Activated T-cell treated with anti-CD3 and anti-CD28 coated beads, Interleukin-2, amount 50 U/mL, for 4 hours (primary cell): ENCODE results near the gene AFAP1. TPM values are rescaled to one million over a fixed set of nuclear protein-coding genes. Genes with fewer than 3 reads are reported as not detected.

Experiments used
- ATAC-seq, 2 donors: fragments of 200-7000 bp; cut with Tn5 transposase; one replicate each; pipeline ENCODE4 v1.10.0; 2021
- DNase-seq: peaks from one replicate; pipeline ENCODE4 v3.0.0-alpha.2; 2020
- H3K27me3 Mint-ChIP-seq: one replicate; pipeline ENCODE4 v1.8.0; 2021; ENCODE audit warnings: low read depth, mixed read lengths
- H3K36me3 Mint-ChIP-seq: one replicate; pipeline ENCODE4 v1.8.0; 2022; ENCODE audit warnings: mixed read lengths; ENCODE audit not compliant: insufficient read depth
- H3K4me1 Mint-ChIP-seq: one replicate; pipeline ENCODE4 v1.8.0; 2021; ENCODE audit warnings: low read depth, mixed read lengths
- H3K4me3 Mint-ChIP-seq: one replicate; pipeline ENCODE4 v1.8.0; 2021; ENCODE audit warnings: mild to moderate bottlenecking, moderate library complexity, mixed read lengths
- H3K9me3 Mint-ChIP-seq: one replicate; pipeline ENCODE4 v1.8.0; 2021; ENCODE audit warnings: mixed read lengths
- total RNA-seq, 3 donors: library from RNA; stranded (reverse); gene quantifications; one replicate each; pipeline ENCODE4 v1.2.1, GENCODE V29; 2021

The AFAP1 gene
- total RNA-seq, 3 donors from 2014 or later, result 13.1 to 17.7 (median 14.7) TPM

- H3K9me3 Mint-ChIP-seq, result no peaks in the 10 kb centered on the region
- no peak for ATAC-seq
- no peaks in the 10 kb centered on the region for H3K27me3 Mint-ChIP-seq
- peaks cover 17% of the 10 kb centered on the region for H3K4me1 Mint-ChIP-seq
- H3K4me3 Mint-ChIP-seq, result no peak overlapping the region
- peaks cover 35% of the 10 kb centered on the region for H3K36me3 Mint-ChIP-seq
- no peak for DNase-seq
Measured at GRCh38 chr4:7801001-7801400, 138.7 kb downstream of the AFAP1 start.

DNA sequence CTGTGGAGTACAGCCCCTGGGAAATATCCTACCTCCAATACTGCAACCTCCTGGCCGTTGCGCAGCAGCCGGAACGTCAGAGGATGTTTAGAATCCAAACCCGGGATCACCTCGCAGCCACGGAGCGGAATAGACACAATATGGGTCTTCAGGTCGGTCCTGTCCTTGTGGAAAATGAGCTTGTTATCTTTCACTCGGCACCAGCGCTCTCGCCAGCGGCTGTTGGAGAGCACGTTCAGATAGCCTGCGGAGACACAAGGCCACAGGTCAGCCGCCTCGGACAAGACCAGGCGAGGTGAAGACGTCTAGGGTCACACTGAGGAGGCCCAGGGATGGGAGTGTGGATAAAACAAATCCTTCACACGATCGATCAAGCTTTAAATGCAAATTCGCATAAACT, 139.3 kb downstream of the AFAP1 start:
- no peak for DNase-seq
- Mint-ChIP-seq H3K36me3 (peaks cover 31% of the 10 kb centered on the region), H3K27me3 (no peaks in the 10 kb centered on the region), H3K4me1 (peaks cover 17% of the 10 kb centered on the region), H3K4me3 (no peak overlapping the region), H3K9me3 (no peaks in the 10 kb centered on the region)
- no peak for ATAC-seq

DNA sequence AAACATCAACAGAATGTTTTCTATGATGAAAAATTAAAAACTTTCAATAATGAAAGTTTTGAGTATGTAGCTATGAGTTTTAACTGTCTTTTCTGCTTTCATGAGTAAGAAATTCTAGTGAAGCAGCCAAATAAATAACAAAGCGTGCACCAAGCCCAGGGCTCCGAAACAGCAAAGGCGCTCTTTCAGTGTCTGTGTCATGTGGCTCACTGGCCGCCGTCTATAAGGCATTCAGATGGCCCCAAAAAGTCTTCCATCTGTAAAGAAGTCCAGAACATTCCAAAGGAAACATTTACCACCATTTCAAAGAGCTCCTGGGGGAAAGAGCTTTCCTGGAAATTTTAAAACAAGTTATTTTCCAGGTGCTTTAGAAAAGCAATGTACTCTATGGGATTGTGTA, 139.9 kb downstream of the AFAP1 start:
- peaks cover 17% of the 10 kb centered on the region for H3K4me1 Mint-ChIP-seq
- H3K9me3 Mint-ChIP-seq, result no peaks in the 10 kb centered on the region
- peaks cover 29% of the 10 kb centered on the region for H3K36me3 Mint-ChIP-seq
- H3K4me3 Mint-ChIP-seq, result no peak overlapping the region
- ATAC-seq (no peak), DNase-seq (no peak)
- H3K27me3 Mint-ChIP-seq, result no peaks in the 10 kb centered on the region

- Mint-ChIP-seq H3K4me1 (peaks cover 16% of the 10 kb centered on the region), H3K4me3 (no peak overlapping the region), H3K36me3 (peaks cover 29% of the 10 kb centered on the region), H3K9me3 (no peaks in the 10 kb centered on the region), H3K27me3 (no peaks in the 10 kb centered on the region)
- no peak for ATAC-seq
- DNase-seq, result no peak
Measured at GRCh38 chr4:7799306-7799705, 140.4 kb downstream of the AFAP1 start.

GRCh38 chr4:7798178-7798995, 141.3 kb downstream of the AFAP1 start:
- Mint-ChIP-seq H3K4me1 (peaks cover 13% of the 10 kb centered on the region), H3K4me3 (no peak overlapping the region), H3K27me3 (no peaks in the 10 kb centered on the region), H3K36me3 (peaks cover 30% of the 10 kb centered on the region), H3K9me3 (no peaks in the 10 kb centered on the region)
- DNase-seq (no peak), ATAC-seq (no peak)

- H3K27me3 Mint-ChIP-seq, result no peaks in the 10 kb centered on the region
- ATAC-seq (peak in 1 of 2 donors; percentile 26), DNase-seq (no peak)
- H3K4me3 Mint-ChIP-seq, result no peak overlapping the region
- H3K36me3 Mint-ChIP-seq, result peaks cover 33% of the 10 kb centered on the region
- H3K4me1 Mint-ChIP-seq, result peaks cover 12% of the 10 kb centered on the region
- no peaks in the 10 kb centered on the region for H3K9me3 Mint-ChIP-seq
Measured at GRCh38 chr4:7797330-7797729, 142.3 kb downstream of the AFAP1 start.

GRCh38 chr4:7795983-7796382, 143.7 kb downstream of the AFAP1 start:
- ATAC-seq, result no peak
- peaks cover 35% of the 10 kb centered on the region for H3K36me3 Mint-ChIP-seq

DNA sequence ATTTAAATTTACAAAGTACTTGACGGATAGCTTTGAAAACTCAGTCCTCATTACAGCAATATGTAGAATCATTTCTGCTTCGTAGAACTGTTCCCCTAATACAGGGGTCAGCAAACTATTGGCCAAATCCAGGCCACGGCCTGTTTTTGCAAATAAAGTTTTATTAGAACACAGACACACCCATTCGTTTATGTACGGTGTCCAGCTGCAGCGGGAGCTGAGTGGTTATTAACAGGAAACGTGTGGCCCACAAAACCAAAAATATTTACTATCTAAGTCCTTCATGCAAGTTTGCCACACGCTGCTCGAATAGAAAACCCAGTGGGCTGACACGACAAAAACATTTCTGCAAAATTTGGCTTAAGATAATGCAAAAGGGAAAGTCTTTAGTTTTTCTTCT, 146.5 kb downstream of the AFAP1 start:
- no peaks in the 10 kb centered on the region for H3K9me3 Mint-ChIP-seq
- no peaks in the 10 kb centered on the region for H3K27me3 Mint-ChIP-seq
- no peak overlapping the region for H3K4me3 Mint-ChIP-seq
- H3K36me3 Mint-ChIP-seq, result peaks cover 21% of the 10 kb centered on the region
- DNase-seq, result no peak
- peaks cover 3% of the 10 kb centered on the region for H3K4me1 Mint-ChIP-seq
- ATAC-seq, result no peak

More at GRCh38 chr4:7795983-7796382, 143.7 kb downstream of the AFAP1 start:
- no peak for DNase-seq
- no peaks in the 10 kb centered on the region for H3K9me3 Mint-ChIP-seq
- no peak overlapping the region for H3K4me3 Mint-ChIP-seq
- H3K4me1 Mint-ChIP-seq, result peaks cover 3% of the 10 kb centered on the region
- no peaks in the 10 kb centered on the region for H3K27me3 Mint-ChIP-seq

- Mint-ChIP-seq H3K36me3 (peaks cover 18% of the 10 kb centered on the region), H3K27me3 (no peaks in the 10 kb centered on the region), H3K4me3 (no peak overlapping the region), H3K4me1 (peaks cover 3% of the 10 kb centered on the region), H3K9me3 (no peaks in the 10 kb centered on the region)
- no peak for ATAC-seq
- DNase-seq, result no peak
Measured at GRCh38 chr4:7792616-7793015, 147.0 kb downstream of the AFAP1 start.

GRCh38 chr4:7790999-7791398, 148.7 kb downstream of the AFAP1 start:
- Mint-ChIP-seq H3K27me3 (no peaks in the 10 kb centered on the region), H3K9me3 (no peaks in the 10 kb centered on the region), H3K4me3 (no peak overlapping the region), H3K4me1 (no peaks in the 10 kb centered on the region), H3K36me3 (peaks cover 11% of the 10 kb centered on the region)
- ATAC-seq (no peak), DNase-seq (no peak)

DNA sequence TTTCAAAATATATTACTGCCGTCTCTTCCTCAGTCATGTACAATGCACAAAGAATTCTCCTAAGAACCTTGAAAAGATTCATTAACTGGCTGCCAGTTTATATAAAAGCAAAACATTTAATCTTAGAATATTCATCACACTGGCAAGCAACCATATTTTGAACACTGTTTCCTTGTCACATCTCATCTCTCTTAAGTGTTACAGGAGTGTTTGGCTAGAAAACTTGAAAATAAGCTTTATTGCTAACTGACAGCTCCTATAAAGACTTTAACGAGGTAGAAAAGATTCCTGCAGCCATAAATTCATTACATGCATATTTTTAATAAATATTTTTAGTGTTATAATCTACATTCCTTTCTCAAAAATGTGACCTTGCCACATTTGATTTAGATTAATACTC, 149.6 kb downstream of the AFAP1 start:
- ATAC-seq (no peak), DNase-seq (no peak)
- peaks cover 13% of the 10 kb centered on the region for H3K36me3 Mint-ChIP-seq
- peaks cover 9% of the 10 kb centered on the region for H3K4me1 Mint-ChIP-seq
- no peaks in the 10 kb centered on the region for H3K27me3 Mint-ChIP-seq
- H3K4me3 Mint-ChIP-seq, result no peak overlapping the region
- no peaks in the 10 kb centered on the region for H3K9me3 Mint-ChIP-seq

DNA sequence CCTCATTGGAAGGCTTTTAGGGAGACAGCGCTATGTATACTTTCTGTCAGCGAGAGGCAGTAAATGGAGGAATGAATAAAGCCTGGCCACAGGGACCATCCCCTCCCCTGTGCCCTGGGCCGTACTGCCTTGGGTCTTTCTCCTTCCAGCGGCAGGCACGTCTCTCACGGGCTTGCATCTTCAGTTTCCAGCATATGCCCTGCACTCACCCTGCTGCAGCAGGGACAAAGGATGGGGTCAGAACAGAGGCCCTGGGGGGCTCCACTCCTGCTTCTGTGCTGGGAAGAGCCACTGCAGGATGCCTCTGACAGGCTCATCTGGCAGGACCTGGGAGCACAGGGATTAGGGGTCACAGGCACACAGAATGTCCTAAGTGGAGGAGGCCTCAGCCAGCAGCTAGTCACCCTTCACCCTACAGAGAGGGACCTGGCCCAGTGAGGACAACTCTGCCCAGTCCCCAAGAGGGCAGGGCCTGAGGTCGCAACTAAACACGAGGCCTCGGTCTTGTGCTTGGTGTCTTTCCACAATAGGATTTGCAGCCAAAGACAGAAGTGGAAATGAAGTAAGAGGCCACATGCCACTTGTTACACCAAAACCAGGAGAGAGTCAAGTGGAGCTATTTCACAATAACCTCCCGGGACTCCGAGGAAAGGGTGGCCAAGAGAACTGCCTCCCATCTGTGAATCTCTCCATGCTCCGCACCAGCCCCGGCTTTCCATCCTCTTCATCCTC, 150.8 kb downstream of the AFAP1 start:
- no peak for DNase-seq

DNA sequence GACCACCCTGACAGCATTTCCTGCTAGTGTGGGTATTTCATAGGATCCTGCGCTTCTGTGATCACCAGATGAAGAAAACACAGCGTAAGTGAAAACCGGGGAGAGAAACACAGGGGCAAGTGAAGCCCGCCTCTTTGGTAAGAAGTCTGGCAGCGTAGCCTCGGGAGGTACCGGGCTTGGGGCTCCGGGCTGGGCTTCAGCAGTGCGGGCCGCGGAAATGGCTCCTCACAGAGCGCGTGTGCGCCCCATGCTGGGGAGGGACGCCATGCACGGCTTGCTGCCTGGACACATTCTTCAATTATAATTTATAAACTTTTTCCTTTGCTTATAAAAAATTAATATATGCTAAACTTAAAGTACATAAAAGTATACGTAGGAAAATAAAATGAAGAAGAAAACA, 151.5 kb downstream of the AFAP1 start:
- Mint-ChIP-seq H3K4me1 (peaks cover 23% of the 10 kb centered on the region), H3K9me3 (no peaks in the 10 kb centered on the region), H3K27me3 (no peaks in the 10 kb centered on the region), H3K4me3 (no peak overlapping the region), H3K36me3 (peaks cover 15% of the 10 kb centered on the region)
- DNase-seq (no peak), ATAC-seq (no peak)

More for the DNA sequence above, 150.8 kb downstream of the AFAP1 start:
- H3K36me3 Mint-ChIP-seq, result peaks cover 17% of the 10 kb centered on the region
- no peak for ATAC-seq
- H3K9me3 Mint-ChIP-seq, result no peaks in the 10 kb centered on the region
- H3K4me3 Mint-ChIP-seq, result no peak overlapping the region
- peaks cover 16% of the 10 kb centered on the region for H3K4me1 Mint-ChIP-seq
- no peaks in the 10 kb centered on the region for H3K27me3 Mint-ChIP-seq

DNA sequence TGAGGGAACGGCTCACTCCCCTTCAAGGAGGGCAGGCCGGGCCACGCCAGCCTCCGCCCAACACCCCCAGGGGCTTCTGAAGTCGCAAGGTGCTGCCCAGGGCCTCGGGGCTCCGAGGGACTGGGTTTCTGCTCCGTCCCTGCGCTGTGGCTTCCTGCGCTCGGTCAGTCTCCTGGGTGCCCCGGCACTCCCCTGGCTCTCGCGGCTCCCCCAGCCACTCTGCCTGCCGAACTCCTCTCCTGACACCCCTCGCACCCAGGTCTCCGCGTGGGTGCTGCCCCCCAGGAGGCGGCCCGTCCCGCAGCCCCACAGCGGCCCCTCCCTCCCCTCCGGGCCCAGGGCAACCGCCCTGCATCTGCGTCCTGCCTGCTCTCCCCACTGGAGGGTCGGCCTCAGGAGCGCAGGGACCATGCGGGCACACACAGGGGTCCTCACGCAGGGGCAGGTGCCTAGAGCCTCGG, 151.9 kb downstream of the AFAP1 start:
- Mint-ChIP-seq H3K36me3 (peaks cover 15% of the 10 kb centered on the region), H3K4me3 (no peak overlapping the region), H3K9me3 (no peaks in the 10 kb centered on the region), H3K27me3 (no peaks in the 10 kb centered on the region), H3K4me1 (peaks cover 25% of the 10 kb centered on the region)
- ATAC-seq (no peak), DNase-seq (no peak)

DNA sequence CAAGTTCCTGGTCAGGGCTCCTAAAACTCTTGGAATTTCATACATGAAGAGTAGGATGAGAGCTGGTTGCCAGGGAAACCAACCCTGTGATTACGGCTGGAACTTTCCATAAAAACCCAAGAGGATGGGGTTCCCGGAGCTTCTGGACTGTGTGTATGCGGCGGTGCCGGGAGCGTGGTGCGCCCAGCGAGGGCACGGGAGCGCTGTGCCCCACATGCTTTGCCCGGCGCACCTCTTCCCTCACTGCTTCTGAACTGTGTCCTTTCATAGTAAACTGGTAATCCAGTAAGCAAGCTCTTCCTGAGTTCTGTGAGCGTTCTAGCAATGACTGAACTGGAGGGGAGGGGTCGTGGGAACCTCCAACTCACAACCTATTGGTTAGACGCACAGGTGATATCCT, 152.6 kb downstream of the AFAP1 start:
- Mint-ChIP-seq H3K36me3 (peaks cover 13% of the 10 kb centered on the region), H3K4me1 (peaks cover 31% of the 10 kb centered on the region), H3K4me3 (no peak overlapping the region), H3K27me3 (no peaks in the 10 kb centered on the region), H3K9me3 (no peaks in the 10 kb centered on the region)
- DNase-seq (no peak), ATAC-seq (no peak)
